ENCODE data around the gene PCDHA10.

DNA sequence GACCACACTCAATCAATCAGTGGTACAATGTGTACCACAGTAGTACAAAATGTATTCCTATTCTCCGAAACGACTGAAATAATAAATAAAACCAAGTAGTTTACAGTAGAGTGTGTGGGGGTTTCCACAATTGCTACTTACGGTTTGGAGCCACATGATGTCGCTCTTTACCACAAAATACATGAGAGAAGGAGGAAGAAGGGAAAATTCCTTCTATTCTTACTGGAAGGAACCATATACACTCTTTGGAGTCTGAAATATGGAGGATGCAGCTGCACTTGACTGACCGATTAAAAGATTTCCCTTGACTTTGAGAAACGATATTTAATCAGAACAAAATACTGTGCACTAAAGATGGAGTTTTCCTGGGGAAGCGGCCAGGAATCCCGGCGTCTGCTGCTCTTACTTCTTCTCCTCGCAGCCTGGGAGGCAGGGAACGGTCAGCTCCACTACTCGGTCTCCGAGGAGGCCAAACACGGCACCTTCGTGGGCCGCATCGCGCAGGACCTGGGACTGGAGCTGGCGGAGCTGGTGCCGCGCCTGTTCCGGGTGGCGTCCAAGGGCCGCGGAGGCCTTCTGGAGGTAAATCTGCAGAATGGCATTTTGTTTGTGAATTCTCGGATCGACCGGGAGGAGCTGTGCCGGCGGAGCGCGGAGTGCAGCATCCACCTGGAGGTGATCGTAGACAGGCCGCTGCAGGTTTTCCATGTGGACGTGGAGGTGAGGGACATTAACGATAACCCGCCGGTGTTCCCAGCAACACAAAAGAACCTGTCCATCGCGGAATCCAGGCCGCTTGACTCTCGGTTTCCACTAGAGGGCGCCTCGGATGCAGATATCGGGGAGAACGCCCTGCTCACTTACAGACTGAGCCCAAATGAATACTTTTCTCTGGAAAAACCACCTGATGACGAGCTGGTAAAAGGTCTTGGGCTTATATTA lies 48.6 kb upstream of the PCDHA10 start, which contains the start of gene PCDHA4:
- TF ChIP-seq GATA2 (IDR thresholded peaks at IDR 0.05; ENCODE audit: low read depth, low read length) (no peak), GATA3 (IDR thresholded peaks at IDR 0.05; ENCODE audit: low read depth, low read length) (no peak)

All from SH-SY5Y (cell line).